ENCODE results near the gene ARHGAP22.

- TF ChIP-seq CHD1 (IDR thresholded peaks at IDR 0.05; ENCODE audit: low read depth, low read length): no peak
- TF ChIP-seq, protein P1, sequence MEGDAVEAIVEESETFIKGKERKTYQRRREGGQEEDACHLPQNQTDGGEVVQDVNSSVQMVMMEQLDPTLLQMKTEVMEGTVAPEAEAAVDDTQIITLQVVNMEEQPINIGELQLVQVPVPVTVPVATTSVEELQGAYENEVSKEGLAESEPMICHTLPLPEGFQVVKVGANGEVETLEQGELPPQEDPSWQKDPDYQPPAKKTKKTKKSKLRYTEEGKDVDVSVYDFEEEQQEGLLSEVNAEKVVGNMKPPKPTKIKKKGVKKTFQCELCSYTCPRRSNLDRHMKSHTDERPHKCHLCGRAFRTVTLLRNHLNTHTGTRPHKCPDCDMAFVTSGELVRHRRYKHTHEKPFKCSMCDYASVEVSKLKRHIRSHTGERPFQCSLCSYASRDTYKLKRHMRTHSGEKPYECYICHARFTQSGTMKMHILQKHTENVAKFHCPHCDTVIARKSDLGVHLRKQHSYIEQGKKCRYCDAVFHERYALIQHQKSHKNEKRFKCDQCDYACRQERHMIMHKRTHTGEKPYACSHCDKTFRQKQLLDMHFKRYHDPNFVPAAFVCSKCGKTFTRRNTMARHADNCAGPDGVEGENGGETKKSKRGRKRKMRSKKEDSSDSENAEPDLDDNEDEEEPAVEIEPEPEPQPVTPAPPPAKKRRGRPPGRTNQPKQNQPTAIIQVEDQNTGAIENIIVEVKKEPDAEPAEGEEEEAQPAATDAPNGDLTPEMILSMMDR (conservative IDR thresholded peaks at IDR 0.05; ENCODE audit: low read depth, low read length): no peak
- TF ChIP-seq, protein P2, sequence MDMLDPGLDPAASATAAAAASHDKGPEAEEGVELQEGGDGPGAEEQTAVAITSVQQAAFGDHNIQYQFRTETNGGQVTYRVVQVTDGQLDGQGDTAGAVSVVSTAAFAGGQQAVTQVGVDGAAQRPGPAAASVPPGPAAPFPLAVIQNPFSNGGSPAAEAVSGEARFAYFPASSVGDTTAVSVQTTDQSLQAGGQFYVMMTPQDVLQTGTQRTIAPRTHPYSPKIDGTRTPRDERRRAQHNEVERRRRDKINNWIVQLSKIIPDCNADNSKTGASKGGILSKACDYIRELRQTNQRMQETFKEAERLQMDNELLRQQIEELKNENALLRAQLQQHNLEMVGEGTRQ (IDR thresholded peaks at IDR 0.05; ENCODE audit: low read depth, low read length): no peak
- TF ChIP-seq POLR2A (IDR thresholded peaks at IDR 0.05; ENCODE audit: low read depth, low read length): no peak
- no peak for TF ChIP-seq MXI1 (IDR thresholded peaks at IDR 0.05; ENCODE audit: borderline replicate concordance, low read depth, low read length)
- no peak for TF ChIP-seq MAFK (IDR thresholded peaks at IDR 0.05; ENCODE audit: low read depth, low read length)
- no peak for TF ChIP-seq MAZ (IDR thresholded peaks at IDR 0.05; ENCODE audit: borderline replicate concordance, low read depth, low read length)
- TF ChIP-seq RCOR1 (IDR thresholded peaks at IDR 0.05; ENCODE audit: insufficient replicate concordance, low read length): no peak
- TF ChIP-seq RAD21 (IDR thresholded peaks at IDR 0.05; ENCODE audit: low read length): no peak
- TF ChIP-seq CEBPB (IDR thresholded peaks at IDR 0.05; ENCODE audit: low read depth, low read length): no peak
These were observed 75.5 kb downstream of the ARHGAP22 start for GRCh38 chr10:48529331-48529730.

Data from IMR-90 (cell line).